HG02759 (cell line): ENCODE results near the gene MAST2.
"Not testable (repeated sequence)": the region's sequence is repeated elsewhere in the genome, so short reads cannot be mapped to it uniquely, and the experiment has no call there.

ENCODE experiments used
- ATAC-seq: cut with Tn5 transposase; IDR thresholded peaks from one replicate; pipeline ENCODE4 v1.9.1; 2021; ENCODE audit warnings: mild to moderate bottlenecking, moderate library complexity; ENCODE audit not compliant: unreplicated experiment

The MAST2 gene

DNA sequence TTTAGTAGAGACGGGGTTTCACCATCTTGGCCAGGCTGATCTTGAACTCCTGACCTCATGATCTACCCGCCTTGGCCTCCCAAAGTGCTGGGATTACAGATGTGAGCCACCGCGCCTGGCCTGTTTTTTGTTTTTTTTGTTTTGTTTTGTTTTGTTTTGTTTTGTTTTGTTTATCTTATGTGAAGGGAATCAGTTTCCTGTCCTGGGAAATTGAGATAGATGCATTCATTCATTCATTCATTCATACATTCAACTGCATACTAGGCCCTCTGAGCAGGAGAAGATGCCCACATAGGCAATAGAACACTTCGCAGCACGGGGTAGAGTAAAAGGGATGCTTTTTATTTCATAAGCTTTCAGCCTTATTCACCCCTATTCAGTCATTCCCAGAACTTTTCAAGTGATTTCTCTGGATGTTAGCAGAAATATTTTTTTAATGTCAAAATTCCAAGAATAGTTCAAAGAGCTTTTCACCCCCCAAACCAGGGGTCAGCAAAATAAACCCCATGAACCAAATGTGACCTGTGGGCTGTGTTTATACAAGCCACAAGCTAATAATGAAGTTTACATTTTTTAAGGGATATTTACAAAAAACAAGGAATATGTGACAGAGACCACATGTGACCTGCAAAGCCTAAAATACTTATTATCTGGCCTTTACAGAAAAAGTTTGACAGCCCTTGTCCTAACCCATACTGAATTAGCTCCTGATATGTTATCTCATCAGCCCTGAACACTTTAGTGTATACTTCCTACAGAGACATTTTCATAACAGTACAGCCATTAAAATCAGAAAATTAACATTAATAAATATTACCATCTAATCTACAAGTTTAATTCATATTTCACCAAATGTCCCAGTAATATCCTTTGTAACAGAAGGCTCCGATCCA lies 127.1 kb downstream of the MAST2 start:
- ATAC-seq: no peak

DNA sequence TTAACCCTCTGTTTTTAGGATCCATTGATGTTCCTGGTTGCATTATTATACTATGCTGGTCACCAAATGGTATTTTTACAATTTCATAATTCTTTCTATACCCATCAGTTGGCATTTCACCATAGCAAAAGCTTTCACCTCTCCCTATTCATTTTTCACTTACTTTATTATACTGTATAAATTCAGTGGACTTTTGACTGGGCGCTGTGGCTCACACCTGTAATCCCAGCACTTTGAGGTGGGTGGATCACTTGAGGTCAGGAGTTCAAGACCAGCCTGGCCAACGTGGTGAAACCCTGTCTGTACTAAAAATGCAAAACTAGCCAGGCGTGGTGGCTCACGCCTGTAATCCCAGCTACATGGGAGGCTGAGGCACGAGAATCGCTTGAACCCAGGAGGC lies 128.8 kb downstream of the MAST2 start:
- ATAC-seq: not testable (repeated sequence)

DNA sequence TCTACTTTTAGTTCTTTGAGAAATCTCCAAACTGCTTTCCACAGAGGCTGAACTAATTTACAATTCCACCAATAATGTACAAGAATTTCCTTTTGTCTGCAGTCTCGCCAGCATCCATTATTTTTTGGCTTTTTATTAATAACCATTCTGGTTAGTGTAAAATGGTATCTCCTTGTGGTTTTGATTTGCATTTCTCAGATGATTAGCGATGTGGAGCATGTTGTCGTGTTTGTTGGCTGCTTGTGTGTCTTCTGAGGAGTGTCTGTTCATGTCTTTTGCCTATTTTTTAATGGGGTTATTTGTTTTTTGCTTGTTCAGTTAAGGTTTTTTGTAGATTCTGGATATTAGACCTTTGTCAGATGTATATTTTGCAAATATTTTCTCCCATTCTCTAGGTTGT lies 131.5 kb downstream of the MAST2 start:
- no peak for ATAC-seq

DNA sequence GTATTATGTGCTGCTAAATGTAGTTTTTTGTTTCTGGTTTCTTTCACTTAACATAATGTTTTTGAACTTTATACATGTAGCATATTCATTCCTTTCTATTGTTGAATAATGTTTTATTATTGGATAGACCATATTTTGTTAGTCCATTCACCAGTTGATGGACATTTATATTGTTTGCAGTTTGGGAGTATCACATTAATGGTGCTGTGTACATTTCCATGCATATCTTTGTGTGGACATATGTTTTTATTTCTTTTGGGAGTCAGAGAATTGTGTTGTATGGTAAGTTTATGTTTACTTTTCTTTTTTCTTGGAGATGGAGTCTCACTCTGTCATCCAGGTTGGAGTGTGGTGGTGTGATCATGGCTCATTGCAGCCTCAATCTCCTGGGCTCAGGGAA lies 134.6 kb downstream of the MAST2 start:
- no peak for ATAC-seq

DNA sequence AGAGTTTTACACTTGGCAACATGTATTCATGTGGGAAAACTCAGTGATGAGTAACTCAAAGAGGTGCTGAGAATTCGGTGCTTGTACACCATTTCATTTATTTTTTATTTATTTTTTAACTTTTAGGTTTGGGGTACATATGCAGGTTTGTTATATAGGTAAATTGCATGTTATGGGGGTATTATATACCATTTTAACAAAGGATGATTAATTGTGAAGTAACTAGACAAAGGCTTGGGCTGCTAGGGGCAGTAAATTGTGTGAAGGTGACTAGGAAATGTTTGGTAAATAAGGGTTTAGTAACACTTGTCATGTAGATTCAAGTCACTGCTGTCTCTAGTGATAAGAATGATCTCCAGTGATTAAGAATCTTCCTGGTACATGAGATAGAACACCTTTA lies 139.0 kb downstream of the MAST2 start:
- ATAC-seq: no peak

DNA sequence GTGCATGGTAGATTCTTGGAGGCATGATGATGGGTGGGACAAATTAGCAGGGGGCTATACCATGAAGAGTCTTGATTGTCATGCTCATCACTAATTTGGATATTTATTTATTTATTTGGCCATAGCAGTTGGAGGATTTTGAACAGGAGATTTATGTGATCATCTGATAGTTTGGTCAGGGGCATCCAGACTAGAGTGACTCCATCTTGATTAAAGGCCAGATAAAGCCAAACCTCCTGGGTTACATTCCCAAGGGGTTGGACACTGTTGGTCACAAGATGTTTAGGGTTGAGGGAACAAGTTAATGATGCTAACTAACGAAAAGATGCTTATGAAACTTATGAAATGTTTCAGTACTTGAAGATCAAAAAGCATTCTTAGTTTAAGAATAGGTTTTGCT lies 139.8 kb downstream of the MAST2 start:
- no peak for ATAC-seq

DNA sequence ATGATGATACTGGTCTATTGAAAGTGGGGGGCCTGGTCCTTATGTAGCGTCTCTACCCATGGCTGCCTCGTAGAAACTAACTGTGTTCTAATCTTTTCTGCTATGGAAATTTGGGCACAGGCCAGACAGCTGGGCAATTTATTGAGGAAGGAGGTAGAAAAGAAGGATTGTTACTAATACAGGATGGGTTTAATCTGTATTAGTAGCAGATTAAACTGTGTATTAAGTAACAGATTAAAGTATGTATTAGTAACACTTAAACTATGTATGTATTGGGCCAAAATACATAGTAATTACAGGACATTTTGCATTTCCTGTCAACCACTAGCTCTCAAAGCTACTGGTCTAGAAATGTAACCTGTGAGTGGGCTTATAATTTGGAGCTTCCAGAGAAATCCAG lies 142.0 kb downstream of the MAST2 start:
- no peak for ATAC-seq

DNA sequence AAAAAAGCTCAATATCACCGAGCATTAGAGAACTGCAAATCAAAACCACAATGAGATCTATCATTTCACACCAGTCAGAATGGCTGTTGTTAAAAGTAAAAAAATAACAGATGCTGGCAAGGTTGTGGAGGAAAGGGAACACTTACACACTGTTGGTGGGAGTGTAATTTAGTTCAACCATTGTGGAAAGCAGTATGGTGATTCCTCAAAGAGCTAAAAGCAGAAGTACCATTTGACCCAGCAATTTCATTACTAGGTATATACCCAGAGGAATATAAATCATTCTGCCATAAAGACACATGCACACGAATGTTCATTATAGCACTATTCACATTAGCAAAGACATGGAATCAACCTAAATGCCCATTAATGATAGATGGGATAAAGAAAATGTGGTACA lies 146.1 kb downstream of the MAST2 start:
- not testable (repeated sequence) for ATAC-seq

DNA sequence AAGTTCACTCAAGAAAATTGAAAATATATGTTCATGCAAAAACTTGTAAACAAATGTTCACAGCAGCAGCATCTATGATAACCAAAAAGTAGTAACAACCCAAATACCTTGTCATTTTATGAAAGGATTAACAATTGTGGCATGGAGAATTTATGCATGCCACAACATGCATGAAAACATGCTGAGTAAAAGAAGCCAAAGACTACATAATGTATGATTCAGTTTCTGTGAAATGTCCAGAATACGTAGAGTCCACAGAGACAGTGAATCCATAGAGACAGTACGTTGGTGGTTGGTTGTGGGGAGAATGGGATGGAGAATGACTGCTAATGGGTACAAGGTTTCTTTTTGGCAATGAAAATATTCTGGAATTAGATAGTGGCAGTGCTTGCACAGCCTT lies 148.7 kb downstream of the MAST2 start:
- ATAC-seq: no peak

DNA sequence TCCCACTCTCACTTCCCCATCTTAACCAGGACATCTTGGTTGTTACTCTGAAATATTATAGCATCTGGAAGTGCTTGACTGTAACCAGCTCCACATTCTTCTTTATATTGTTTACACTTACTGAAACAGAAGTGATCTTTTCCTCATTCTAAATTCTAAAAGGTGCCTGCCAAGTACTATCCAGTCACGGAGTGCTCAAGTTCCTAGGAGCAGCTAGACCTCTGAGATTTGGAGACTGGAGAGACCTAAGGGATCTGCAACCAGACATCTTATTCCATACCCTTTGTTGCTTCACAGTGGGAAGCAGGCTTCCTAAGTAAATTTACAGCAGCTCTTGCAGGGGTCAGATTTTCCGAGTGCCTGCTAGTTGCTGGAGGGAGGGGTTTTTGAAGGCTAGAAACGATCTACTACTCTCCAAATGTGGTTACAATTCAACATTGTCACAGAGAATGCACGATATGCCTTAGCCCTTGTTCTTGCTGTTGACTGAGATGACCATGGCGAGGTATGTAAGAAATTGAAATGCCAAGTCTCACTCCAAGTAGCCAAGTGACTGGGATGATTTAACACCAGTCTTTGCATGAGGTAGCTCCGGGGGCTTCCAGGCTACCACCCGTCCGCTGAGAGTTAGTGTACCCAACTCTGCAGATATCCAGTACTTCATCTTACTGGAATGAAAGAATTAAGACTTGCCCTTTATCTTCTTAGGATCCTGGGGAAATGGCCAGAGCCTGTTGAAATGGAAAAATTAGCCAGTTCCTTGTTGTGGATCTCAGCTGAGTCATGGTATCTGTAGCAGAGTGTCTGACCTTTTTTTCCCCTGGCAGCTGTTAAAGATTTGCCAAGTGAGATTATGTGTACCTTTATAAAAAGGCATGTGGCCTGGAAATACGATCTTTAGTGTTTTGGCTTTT lies 150.8 kb downstream of the MAST2 start:
- no peak for ATAC-seq

DNA sequence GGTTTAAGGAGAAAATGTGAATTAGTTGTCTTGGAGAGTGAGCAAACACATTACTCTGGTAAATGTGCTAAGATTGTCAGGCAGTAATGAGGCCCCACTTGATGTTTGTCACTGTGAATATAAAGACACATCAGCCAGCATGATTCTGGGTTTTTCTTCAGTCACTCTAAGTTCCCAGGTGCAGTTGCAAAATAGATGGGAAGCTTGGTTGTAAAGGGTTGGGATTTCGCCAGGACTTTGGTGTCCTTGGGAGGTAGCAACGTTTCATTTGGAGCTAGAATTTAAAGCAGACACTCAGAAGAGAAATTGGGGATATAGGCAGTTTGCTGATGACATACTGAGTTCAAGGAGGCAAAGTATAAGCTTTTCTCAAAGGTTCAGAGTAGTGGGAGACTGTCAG lies 154.3 kb downstream of the MAST2 start:
- no peak for ATAC-seq

DNA sequence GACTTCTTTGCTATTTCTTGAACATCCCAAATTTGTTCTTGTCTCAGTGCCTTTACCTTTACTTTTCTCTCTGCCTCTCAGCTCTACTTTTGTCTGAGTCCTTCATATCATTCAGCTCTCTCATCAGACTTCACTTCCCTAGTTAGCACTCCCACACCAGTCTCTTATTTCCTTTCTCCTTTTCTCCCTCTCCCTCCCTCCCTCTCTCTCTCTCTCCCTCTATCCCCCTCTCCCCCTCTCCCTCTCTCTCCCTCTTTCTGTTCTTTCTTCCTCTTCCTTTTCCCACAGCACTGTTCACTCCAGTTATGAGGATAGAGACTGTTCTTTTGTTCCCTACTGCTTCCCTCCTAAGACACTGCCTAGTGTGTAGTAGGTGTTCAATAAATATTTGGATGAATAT lies 154.9 kb downstream of the MAST2 start:
- no peak for ATAC-seq

DNA sequence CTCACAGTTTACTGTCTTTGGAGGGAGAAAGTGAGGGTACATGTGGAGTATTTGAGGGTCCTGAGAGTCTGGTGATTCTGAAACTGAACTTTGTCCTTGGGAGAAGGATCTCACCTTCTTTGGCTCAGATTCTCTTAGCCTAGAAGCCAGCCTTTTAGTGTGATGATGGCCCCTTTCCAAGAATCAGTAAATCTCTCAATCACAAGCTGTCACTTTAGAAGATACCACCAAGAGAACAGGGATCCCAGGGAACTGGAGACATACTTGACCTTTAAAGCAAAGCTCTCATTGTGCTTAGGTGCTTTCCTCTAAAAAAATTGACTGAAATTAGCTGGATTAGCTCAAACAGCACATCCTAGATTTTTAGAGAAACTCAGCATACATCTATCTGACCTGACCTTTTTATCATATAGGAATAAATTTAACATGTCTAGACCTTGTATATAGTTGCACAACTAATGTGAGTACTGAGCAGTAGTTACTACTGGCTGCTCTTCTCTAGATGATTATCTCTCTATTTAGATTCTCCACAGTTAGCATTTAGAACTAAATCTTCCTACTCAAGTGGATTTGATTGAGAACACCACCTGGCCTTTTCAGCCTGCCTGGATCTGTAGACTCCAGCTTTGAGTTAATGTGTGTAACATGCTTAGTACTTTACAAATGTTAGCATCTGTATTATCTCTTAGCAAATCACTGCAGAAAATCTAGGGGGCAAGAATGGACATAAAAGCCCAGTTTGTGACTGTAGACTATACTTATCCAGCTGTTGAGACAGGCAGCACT lies 157.7 kb downstream of the MAST2 start:
- ATAC-seq: no peak

DNA sequence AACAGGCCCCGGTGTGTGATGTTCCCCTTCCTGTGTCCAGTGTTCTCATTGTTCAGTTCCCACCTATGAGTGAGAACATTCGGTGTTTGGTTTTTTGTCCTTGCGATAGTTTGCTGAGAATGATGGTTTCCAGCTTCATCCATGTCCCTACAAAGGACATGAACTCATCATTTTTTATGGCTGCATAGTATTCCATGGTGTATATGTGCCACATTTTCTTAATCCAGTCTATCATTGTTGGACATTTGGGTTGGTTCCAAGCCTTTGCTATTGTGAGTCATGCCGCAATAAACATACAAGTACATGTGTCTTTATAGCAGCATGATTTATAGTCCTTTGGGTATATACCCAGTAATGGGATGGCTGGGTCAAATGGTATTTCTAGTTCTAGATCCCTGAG lies 158.5 kb downstream of the MAST2 start:
- not testable (repeated sequence) for ATAC-seq

DNA sequence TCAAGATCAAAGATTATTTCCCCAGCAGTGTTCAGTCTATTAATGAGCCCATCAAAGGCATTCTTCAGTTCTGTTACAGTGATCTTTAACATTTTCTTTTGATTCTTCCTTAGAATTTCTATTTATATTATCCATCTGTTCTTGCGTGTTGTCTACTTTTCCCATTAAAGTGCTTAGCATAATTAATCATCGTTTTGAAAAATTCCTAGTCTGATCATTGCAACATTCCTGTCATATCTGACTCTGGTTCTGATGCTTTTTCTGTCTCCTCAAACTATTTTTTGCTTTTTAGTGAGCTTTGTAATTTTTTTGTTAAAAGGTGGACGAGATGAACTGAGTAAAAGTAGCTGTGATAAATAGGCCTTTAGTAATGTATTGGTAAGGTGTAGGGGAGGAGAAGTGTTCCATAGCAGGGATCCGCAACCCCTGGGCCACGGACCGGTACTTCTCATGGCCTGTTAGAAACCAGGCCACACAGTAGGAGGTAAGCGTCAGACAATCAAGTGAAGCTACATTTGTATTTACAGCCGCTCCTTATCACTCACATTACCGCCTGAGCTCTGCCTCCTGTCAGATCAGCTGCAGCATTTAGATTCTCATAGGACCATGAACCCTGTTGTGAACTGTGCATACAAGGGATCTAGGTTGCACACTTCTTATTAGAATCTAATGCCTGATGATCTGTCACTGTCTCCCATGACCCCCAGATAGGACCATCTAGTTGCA lies 165.7 kb downstream of the MAST2 start:
- no peak for ATAC-seq

DNA sequence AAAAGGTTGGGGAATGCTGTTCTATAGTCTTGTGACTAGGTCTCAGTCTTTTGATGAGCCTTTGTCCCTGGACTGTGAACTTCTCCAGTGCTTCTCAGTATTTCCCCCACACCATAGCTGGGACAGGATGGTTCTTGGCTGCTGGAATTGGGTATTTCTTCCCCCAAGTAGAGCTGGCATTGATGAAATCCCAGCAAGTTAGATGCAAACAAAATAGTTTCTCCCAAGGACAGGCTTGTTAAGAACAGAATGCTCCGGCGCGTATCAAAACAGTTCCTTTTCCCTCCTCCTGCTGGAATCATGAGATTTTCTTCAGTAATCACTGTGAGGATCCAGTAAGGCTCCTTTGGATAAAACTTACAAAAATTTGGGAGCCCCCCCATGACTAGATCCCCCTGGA lies 166.5 kb downstream of the MAST2 start:
- no peak for ATAC-seq

DNA sequence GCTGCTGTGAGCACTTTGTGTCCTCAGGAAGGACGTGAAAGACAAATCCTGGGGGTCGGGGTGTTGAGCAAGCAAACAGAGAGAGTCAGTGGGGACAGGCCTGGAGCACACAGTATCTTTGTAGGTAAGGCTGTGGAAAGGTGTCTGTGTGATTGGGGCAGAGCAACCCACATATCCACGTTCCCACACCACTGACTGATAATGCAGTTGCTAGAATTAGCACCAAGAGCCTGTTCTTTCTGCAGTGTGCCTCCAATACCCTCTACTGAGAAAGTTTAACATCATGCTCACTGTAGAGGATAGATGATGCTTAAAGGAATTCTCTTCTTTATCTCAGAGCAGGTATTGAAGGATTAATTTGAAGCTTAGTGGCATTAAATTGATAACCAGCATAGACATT lies 167.9 kb downstream of the MAST2 start:
- ATAC-seq: no peak

DNA sequence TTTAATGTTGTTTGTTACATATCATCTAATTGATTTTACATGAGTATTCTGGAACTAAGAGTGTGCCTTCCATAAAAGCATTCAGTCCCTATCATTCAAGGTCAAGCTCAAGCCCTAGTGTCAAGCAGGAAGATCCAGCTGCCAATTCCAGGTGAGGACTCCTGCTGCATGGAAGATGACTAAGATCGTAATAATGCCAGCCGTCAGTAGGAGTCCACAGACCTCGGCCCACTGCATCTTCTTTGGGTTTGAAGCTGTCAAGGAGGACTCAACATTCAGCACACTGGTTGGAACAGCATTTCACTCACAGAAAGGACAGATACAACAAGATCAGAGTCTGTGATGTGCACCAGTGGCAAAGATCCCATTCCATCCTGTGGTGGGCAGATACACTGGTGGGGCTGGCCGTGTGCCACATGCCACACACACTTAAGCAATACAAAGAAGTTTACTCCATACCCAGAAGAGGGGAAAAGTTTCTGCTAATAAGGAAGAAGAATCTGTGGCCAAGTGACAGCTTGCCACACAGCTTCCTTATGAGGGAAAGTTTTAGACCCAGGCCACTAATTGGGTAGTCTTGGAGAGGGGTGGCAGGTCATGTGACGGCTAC lies 168.6 kb downstream of the MAST2 start:
- ATAC-seq: no peak

DNA sequence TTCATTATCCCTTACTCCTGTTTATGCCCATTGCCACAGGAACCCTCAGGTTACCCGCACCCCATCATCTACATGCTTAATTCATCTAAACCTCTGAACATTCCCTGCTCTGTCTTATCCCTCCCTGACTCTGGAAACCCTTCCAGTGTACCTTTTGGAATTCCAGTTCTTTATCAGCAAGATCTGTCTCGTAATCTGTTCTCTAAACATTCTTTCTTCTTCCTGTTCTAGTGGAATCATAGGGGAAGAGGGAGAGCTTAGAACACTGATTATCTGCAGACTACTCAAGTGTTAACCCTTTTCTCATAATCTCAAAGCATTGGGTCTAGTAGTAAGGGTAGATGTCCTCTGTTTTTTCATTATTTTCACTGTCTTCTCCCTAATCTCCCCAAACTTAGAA lies 169.2 kb downstream of the MAST2 start:
- ATAC-seq: no peak

DNA sequence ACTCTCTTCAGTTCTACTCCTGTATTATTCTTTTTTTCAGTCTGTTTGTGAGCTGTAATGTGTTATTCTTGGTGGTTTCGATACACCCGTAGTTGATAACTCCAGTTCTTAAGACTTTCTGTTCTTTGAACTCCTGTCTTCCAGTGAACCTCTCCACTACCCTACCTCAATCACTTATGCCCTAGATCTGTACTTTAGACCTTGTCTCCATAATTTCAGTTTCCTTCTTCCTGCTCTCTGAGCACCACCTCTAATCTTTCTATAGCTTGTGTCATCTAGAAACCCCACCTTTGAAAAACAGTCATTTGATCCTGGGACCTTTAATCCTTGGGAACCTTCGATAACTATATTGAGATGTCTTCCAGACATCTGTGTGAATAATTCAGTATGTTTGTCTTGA lies 169.7 kb downstream of the MAST2 start:
- no peak for ATAC-seq
